ENCODE data around the gene TLK1. TPM values are rescaled to one million over a fixed set of nuclear protein-coding genes. Genes with fewer than 3 reads are reported as not detected.

TLK1 gene
- total RNA-seq, 2 donors from 2014 or later = 85.4 to 85.8 TPM

- no peak overlapping the region for H3K27ac Mint-ChIP-seq
- H3K27ac ChIP-seq (ENCODE audit: low read depth, low read length) = no peak overlapping the region
These were observed 2.5 kb downstream of the TLK1 start for GRCh38 chr2:171158036-171158789.

DNA sequence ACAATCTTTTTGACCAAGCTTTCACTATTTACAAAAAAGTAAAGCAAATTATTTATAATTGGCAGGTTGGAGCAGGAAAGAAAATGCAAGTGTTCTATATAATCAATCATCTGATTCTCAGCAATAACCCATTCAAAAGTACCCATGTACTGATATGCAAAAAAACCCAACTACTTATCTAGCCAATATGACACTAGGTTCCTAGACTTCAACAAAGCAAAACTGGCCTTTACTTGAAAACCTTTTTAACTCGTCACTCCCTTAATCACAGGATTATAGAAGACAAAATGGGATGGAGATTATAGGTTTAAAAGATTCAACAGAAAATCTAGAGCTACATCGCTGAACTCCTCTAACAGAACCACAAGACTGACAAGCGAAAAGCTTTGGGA lies 3.6 kb downstream of the TLK1 start:
- TF ChIP-seq, protein P1, sequence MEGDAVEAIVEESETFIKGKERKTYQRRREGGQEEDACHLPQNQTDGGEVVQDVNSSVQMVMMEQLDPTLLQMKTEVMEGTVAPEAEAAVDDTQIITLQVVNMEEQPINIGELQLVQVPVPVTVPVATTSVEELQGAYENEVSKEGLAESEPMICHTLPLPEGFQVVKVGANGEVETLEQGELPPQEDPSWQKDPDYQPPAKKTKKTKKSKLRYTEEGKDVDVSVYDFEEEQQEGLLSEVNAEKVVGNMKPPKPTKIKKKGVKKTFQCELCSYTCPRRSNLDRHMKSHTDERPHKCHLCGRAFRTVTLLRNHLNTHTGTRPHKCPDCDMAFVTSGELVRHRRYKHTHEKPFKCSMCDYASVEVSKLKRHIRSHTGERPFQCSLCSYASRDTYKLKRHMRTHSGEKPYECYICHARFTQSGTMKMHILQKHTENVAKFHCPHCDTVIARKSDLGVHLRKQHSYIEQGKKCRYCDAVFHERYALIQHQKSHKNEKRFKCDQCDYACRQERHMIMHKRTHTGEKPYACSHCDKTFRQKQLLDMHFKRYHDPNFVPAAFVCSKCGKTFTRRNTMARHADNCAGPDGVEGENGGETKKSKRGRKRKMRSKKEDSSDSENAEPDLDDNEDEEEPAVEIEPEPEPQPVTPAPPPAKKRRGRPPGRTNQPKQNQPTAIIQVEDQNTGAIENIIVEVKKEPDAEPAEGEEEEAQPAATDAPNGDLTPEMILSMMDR (conservative IDR thresholded peaks at IDR 0.05) = no peak
- Histone ChIP-seq H3K9me3 (ENCODE audit: control insufficient read depth, low read length) (no peaks in the 10 kb centered on the region), H3K4me3 (ENCODE audit: low read length) (peak overlapping the region; percentile 95), H3K27me3 (ENCODE audit: control insufficient read depth, insufficient read depth, low read length, poor library complexity, severe bottlenecking) (no peaks in the 10 kb centered on the region), H3K27ac (ENCODE audit: low read depth, low read length) (no peak overlapping the region), H3K4me1 (ENCODE audit: control insufficient read depth, insufficient read depth, low read length) (peaks cover 3% of the 10 kb centered on the region), H3K9ac (ENCODE audit: extremely low read depth, low read length, poor library complexity, severe bottlenecking) (no peak overlapping the region), H3K36me3 (ENCODE audit: control insufficient read depth, insufficient read depth, low read length) (no peaks in the 10 kb centered on the region)
- H3K9me3 Mint-ChIP-seq = no peaks in the 10 kb centered on the region
- WGBS, 2 experiments (ENCODE audit: insufficient coverage in 1 of 2, insufficient read length in 1 of 2) = 86% methylated on average over 3 of the region's 3 CpGs; no CpG with 5 or more reads in 1 of the 2 experiments
- DNase-seq = no peak
- no peaks in the 10 kb centered on the region for H3K27me3 Mint-ChIP-seq (ENCODE audit: insufficient read depth)
- peaks cover 2% of the 10 kb centered on the region for H3K36me3 Mint-ChIP-seq (ENCODE audit: low read depth)
- H3K4me1 Mint-ChIP-seq = peaks cover 37% of the 10 kb centered on the region
- peak overlapping the region; percentile 28 for H3K27ac Mint-ChIP-seq
- H3K4me3 Mint-ChIP-seq = no peak overlapping the region

More at GRCh38 chr2:171158036-171158789, 2.5 kb downstream of the TLK1 start:
- H3K36me3 ChIP-seq (ENCODE audit: control insufficient read depth, insufficient read depth, low read length) = no peaks in the 10 kb centered on the region
- no peaks in the 10 kb centered on the region for H3K9me3 ChIP-seq (ENCODE audit: control insufficient read depth, low read length)
- H3K27me3 ChIP-seq (ENCODE audit: control insufficient read depth, insufficient read depth, low read length, poor library complexity, severe bottlenecking) = no peaks in the 10 kb centered on the region
- Mint-ChIP-seq H3K36me3 (ENCODE audit: low read depth) (no peaks in the 10 kb centered on the region), H3K4me1 (peaks cover 39% of the 10 kb centered on the region), H3K27me3 (ENCODE audit: insufficient read depth) (no peaks in the 10 kb centered on the region), H3K9me3 (no peaks in the 10 kb centered on the region), H3K4me3 (peak overlapping the region; percentile 98)
- peaks cover 3% of the 10 kb centered on the region for H3K4me1 ChIP-seq (ENCODE audit: control insufficient read depth, insufficient read depth, low read length)
- TF ChIP-seq, protein P1 (conservative IDR thresholded peaks at IDR 0.05) = no peak
- peak overlapping the region; percentile 95 for H3K4me3 ChIP-seq (ENCODE audit: low read length)
- WGBS, 2 experiments (ENCODE audit: insufficient coverage in 1 of 2, insufficient read length in 1 of 2) = 50 to 52% methylated on average over 4 to 6 of the region's 9 CpGs
- peak overlapping the region; percentile 55 for H3K9ac ChIP-seq (ENCODE audit: extremely low read depth, low read length, poor library complexity, severe bottlenecking)
- DNase-seq = no peak

DNA sequence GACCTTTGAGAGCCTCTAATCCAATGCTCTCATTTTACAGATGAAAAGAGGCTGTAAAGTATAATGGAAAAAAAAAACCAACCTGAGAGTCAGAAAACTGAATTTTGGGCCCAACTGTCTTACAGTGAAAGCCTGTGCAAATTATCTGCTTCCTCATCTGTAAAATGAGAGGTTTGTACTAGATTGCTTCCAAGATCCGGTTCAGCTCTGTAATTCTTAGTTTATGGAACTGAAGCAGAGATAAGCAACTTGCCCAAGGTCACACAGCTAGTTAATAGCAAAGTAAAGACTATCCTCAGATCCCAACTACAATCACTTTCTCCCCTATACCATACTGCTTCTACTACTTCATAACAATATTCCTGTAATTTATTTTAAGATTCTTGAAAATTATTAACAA lies 6.3 kb downstream of the TLK1 start:
- Mint-ChIP-seq H3K27ac (peak overlapping the region; percentile 77), H3K27me3 (ENCODE audit: insufficient read depth) (no peaks in the 10 kb centered on the region)
- TF ChIP-seq, protein P1 (conservative IDR thresholded peaks at IDR 0.05) = no peak

More for the DNA sequence above, 6.3 kb downstream of the TLK1 start:
- no peaks in the 10 kb centered on the region for H3K36me3 ChIP-seq (ENCODE audit: control insufficient read depth, insufficient read depth, low read length)
- no peak overlapping the region for H3K27ac ChIP-seq (ENCODE audit: low read depth, low read length)
- H3K4me3 Mint-ChIP-seq = no peak overlapping the region
- no peak overlapping the region for H3K9ac ChIP-seq (ENCODE audit: extremely low read depth, low read length, poor library complexity, severe bottlenecking)
- no peaks in the 10 kb centered on the region for H3K27me3 ChIP-seq (ENCODE audit: control insufficient read depth, insufficient read depth, low read length, poor library complexity, severe bottlenecking)
- H3K4me1 Mint-ChIP-seq = peaks cover 31% of the 10 kb centered on the region
- DNase-seq = no peak
- 91% methylated on average over 1 of the region's 1 CpG; no CpG with 5 or more reads in 1 of the 2 experiments for WGBS, 2 experiments (ENCODE audit: insufficient coverage in 1 of 2, insufficient read length in 1 of 2)
- H3K9me3 ChIP-seq (ENCODE audit: control insufficient read depth, low read length) = no peaks in the 10 kb centered on the region
- peaks cover 3% of the 10 kb centered on the region for H3K9me3 Mint-ChIP-seq
- peaks cover 3% of the 10 kb centered on the region for H3K4me1 ChIP-seq (ENCODE audit: control insufficient read depth, insufficient read depth, low read length)
- H3K4me3 ChIP-seq (ENCODE audit: low read length) = no peak overlapping the region
- H3K36me3 Mint-ChIP-seq (ENCODE audit: low read depth) = peaks cover 10% of the 10 kb centered on the region

Data from endodermal cell (in vitro differentiated cells).